Left kidney (tissue), 2 donors: ENCODE measurements around the gene FBXO21. TPM values are rescaled to one million over a fixed set of nuclear protein-coding genes. Genes with fewer than 3 reads are reported as not detected.

Source experiments
- DNase-seq: peaks from one replicate; pipeline ENCODE4 v3.0.0-alpha.2; 2013
- polyA plus RNA-seq: library from polyadenylated mRNA; unstranded; fragments of 120-200 nt; gene quantifications from one replicate; pipeline ENCODE4 v1.2.1, GENCODE V29; 2013; ENCODE audit not compliant: insufficient read length

The FBXO21 gene
- polyA plus RNA-seq, 1 donor: 61.0 TPM

DNA sequence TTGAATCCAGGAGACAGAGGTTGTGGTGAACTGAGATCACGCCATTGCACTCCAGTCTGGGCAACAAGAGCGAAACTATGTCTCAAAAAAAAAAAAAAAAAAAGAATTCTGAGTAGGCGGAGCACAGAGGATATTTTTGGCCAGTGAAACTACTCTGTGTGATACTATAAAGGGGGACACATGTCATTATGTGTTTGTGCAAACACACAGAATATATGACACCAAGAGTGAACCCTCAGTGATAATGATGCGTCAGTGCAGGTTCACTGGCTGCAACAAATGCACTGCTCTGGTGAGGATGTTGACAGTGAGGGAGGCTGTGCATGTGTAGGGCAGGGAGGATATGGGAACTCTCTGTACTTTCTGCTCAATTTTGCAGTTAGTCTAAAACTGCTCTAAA lies 24.2 kb downstream of the FBXO21 start:
- no peak for DNase-seq

DNA sequence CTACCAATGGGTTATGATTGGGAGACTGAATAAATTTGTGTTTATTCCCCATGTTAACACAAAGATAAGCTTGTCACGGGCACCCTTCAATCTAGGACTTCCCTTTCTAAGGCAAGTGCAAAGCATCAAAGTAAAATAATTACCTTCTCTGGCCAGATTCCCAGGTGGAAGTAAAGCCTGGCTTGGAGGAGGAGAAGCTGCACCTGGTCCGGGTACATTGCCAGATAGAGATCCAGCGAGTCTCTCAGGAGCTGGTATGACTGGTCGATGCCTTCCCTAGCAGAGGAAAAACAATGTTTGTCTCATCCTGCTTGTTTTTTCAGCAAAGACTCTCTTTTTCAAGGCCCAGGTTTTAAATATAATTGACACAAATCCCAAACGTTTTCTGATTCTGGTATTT lies 24.9 kb downstream of the FBXO21 start:
- no peak for DNase-seq

DNA sequence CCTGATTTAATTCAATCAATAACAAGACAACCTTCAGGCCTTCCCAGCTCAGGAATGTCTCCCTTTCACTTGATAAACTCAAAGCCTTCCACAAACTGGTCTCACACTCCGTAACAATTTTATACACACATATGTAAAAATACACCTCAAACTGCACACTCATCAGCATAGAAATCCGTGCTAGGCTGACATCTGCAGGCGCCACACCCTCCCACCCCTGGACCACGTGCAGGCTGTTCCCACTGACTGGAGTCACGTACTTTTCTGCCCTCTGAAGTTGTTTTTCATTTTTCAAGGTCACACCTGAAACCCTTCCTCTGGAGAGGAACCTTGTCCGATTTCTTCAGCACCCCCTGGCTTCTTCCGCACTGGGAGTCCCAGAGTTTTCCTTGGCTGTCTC lies 27.6 kb downstream of the FBXO21 start:
- no peak for DNase-seq

DNA sequence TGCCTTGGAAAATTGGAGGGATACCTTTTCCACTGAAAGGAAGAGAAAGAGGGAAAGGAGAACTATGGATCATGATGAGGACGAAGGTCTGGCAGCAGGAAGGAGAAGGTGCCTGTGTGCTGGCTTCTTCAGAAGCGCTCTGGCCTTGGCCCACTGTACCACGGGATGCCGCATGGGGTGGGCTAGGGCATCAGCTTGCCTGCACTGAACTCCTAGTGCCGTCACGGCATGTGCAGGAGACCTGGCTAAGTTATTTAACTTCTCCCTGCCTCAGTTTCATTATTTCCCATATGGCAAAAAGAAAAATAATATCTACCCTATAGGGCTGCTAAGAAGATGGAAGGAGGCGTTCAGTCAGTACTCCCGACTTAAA lies 28.1 kb downstream of the FBXO21 start:
- DNase-seq: no peak

DNA sequence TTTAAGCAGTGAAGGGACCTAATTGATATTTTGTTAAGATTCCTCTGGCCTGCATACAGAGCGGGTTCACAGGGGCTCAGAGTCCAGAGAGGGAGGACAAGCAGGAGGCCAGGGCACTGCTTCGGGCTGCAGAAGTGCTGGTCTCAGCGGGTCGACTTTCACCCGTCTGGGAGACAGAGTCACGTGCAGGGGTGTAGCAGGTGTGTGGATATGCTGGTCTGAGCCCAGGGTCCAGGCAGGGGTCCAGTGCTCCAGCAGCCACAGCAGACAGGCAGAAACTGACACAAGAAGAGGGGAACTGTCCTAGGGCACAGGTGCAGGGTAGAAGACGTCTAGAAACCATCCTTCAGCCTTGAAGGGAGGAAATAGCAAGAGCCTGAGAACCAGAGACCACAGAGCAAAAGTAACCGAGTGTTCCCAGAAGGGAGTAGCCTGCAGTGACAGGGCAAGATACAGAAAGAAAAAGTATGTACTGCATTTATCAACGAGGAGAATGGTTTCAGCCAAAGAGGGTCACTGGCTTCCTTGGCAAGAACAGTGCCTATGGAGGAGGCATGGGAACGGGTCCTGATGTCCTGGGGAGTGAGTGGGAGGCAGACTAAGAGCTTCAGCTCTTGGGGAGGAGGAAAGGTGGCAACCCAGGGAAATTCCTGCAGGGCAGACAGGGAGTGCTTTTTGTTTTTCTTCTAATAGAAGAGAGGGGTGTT lies 28.7 kb downstream of the FBXO21 start:
- no peak for DNase-seq

DNA sequence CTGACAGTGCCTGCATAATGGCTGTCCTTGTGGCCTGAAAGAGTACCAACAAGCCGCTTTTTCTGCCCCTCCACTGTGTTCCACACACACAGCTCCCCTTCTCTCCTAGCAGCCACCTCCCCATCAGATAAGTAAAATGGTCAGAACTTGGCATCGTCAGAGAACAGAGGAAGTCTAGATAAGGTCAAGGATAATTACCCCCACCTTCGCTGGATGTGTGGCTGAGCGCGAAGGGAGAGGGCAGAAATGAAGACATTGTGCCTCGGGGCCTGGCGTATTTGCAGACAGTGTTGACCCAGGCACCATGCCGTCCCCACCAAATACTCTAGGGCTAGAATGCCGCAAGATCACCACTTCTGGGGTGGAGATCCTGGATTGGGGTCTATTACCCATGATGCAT lies 30.6 kb downstream of the FBXO21 start:
- no peak for DNase-seq

DNA sequence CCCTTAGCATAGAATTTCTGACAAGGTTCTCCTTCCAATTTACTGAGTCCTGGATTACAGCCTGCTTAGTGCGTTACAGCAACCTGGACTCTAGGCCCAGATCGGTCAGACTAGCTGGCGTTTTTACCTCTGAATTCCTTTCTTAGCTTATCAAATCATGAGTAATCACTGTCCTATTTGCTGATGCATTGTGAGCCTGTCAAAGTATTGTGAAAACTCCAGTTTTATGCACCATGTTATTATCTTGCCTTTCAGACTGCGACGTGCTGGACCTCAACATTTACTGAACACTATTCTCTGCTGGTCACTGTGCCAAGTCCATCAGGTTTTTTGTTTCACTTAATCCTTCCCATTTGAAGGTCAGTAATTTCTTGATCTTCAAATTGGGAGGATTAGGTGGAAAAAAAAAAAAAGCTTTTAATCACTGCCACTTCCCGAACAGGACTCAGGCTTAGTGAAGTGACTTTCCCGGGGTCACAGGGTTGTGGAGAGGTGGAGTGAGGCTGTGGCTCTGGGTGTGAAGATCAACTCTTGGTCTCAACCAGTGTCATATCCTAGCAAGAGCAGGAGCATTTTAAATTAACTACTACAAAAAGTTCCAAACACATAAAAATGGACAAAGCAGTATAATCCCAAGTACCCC lies 31.2 kb downstream of the FBXO21 start:
- DNase-seq: no peak

DNA sequence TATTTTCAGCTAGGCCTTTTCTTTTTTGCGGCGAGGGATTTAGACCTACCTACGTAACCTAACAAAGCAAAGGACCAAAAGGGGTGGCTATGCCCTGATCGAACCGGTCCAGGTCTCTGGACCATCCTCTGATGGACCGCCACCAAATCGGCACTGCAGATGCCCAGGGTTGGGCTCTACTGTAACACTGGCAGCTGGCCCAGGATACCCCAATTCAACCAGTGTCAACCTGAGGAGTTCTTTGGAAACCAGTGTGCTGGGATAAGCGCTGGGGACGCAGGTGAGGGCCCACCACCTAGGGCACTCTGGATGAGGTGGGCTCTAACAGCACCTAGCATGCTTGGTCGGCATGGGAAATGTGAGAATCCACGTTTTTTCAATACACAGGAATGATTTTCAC lies 32.2 kb downstream of the FBXO21 start:
- no peak for DNase-seq

DNA sequence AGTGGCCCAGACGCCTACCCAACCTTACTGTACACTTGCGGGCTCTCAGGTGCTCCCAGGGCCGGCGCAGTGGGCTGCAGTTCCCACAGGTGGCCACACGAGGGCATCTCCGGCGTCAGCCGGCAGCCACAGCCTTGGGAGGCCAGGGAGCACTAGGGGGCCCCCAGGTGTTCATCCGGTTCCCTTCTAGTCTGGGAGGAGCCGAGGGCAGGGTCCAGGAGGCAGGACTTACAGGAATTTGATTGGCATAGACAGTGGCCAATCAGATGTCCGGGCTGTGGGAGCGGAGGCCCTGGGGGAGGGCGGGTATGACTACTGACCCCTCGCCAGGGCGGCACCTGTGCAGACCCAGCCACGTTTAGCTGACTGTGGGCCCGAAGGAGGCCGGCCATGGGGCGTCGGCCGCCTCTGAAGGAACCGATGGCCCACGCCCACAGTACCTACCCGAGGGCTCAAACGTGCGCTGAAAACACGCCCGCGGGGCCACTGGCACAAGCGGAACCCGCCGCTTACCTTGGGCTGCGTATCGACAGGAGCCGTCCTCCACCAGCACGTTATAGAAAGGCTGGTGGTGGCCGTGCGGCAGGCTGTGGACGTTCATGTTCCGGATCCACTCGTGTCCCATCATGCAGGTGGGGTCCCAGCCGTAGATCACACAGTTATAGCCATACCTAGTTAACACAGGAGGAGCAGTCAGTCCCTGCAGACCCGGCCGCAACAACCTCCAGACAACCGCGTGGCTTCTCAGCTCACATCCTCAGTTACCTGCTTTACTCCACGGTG lies 34.8 kb downstream of the FBXO21 start:
- DNase-seq: peak; percentile 26

DNA sequence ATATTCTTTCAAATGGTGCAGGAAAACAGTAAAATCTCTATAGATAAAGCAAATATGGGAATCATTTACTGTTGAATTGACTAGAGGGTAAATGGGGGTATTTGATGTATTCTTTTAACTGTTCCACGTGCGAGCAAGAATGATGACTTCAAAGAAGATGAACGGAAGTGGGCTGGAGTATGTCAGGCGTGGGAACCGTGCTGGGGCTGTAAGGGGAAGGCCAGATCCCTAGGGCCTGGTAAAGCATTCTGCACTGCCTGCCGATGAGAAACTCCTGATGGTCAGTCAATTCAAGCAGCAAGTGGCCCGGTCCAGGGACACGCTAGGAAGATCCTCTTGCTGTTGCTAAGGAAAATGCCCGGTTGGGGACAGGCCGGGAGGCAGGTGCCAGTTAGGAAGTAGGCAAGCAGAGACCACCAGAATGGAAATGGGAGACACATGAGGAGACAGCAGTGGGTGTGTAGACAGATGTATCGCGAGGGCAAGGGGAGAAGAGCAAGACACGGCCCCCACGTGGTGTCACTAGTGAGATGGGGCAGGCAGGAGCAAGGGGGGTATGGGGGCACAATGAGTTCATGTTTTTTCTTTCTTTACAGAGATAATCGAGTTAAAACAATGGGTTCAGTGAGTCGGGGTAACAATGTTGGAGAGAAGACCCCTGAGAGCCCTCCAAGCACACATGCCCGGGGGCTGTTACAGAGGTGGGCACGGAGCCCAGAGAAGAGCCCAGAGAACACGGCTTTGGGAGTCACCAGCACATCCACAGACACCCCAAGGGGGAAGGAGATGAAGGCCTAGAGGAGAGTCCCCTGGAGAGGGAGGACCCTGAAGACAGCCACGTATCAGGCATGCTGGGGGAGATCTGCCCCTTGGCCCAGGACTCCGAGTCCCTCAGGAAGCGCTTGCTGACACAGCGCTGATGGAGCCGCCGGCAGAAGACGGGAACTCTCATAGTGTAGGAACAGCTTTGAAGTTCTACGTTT lies 37.2 kb downstream of the FBXO21 start:
- no peak for DNase-seq

DNA sequence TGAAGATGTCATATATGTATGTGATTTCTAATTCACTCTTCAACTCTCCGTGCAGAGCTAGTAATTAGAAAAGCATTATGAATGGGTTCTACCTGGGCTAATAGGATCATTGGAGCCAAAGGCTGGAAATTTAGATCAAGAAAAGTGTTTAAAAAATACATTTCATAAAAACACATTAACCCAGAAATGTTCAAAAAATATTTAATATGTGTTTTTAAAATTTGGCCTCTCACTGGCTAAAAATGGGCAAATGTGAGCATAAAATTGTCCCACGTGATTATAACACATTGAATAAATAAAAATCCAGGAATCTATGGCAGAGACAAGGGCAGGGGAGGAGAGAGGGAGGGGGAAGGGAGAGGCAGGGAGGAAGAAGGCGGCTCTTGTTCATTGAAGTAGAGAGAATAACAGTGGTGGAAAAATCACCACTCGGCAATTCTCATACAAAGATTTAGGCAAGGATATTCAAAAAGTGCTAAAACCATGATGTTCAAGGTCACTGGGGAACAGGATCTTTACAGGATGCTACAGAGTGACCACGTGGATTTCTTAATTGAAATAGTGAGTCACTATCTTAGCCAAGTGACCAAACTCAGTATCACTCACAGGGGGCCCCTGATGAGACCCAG lies 38.8 kb downstream of the FBXO21 start:
- no peak for DNase-seq

DNA sequence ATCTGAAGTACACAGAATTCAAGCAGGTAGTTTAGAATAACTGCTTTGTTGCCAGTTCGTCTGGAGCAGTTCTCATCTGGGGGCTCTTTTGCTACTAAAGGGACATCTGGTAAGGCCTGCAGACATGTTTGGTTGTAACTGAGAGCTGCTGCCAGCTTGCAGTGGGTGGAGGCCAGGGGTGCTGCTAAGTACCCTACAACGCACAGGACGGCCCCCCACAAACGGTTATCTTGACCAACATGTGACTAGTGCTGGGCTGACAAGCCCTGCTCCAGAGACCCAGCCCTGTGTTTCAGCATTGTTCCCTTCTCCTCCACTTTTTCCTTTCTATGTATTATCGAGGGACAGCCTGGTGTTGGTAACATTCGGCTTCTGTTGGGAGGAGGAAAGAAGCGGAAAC lies 40.8 kb downstream of the FBXO21 start:
- no peak for DNase-seq

DNA sequence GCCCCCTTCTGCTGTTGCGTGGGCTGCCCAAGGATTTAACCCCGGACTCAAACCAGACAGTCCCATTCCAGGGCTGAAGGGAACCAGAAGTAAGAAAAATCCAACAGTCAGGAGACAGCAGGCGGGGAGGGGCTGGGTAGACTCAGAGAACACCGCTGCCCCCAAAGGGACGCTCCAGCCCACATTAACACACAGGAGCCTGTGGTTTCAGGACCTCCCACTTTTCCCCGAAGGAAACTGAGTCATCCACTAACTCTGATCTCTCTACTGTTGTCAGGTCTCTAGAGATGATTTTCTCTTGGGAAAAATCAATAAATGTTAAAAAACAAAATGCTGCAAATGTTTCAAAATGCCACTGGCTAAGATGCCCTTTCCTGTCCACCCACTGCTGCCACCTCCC lies 41.6 kb downstream of the FBXO21 start:
- DNase-seq: no peak

DNA sequence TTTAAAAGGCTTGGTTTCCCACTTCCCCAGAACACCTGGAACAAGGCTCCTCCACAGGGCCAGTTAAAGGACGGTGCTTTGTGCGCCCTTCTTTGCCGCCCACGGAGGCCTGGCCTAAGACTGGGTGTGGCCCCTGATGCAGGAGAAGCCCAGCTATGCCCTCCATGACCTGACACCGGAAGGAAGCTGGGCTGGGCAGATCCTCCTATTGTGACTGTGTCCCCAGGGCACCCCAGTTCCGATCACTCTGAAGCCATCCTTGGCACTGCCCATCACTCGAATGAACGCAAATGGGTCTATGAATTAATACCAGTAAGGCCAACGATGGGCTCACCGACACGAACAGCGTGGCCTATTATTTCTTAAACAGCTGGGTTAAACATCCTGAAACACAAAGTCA lies 42.6 kb downstream of the FBXO21 start:
- no peak for DNase-seq

DNA sequence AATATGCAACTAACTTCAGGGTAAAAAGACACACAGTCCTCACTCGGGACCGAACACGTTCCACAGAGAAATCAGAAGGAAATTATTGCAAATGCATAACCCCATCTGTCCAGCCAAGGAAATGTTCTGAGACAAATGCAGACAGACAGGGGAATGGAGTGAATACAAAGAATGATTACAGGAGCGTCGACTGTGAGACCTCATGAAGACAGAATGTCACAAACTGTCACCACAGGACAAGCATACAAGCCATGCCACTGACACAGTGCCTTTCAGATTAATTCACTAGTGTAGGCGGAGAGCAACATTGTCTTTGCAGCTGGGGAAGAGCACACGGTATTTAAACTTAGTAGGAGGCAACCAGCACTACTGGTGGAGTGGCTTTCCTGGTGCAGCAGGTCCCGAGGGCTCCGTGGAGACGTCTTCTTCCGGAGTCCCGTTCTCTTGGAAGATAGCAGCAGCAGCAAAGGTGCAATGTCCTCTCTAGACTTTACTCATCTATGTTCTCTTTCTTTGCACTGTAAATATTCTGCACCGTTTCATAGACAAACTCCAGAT lies 44.6 kb downstream of the FBXO21 start:
- no peak for DNase-seq

DNA sequence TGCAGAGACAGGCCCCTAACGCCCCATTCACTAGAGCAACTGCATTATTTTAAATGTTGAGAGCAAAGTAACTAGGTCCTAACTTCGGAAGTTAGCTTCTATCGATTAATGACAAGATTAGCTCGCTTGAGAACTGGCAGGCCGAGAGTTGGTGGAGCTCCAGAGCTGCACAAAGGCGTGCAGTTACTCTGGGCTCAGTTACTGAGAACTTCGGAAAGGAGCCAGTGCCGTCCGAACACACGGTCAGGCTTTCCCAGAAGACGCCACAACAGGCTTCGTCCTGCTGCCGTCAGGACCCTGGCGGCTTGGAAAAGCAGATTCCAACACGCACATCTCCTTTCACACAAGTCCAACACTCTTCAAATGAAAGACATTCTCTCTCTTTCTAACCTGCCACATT lies 45.7 kb downstream of the FBXO21 start:
- DNase-seq: no peak

DNA sequence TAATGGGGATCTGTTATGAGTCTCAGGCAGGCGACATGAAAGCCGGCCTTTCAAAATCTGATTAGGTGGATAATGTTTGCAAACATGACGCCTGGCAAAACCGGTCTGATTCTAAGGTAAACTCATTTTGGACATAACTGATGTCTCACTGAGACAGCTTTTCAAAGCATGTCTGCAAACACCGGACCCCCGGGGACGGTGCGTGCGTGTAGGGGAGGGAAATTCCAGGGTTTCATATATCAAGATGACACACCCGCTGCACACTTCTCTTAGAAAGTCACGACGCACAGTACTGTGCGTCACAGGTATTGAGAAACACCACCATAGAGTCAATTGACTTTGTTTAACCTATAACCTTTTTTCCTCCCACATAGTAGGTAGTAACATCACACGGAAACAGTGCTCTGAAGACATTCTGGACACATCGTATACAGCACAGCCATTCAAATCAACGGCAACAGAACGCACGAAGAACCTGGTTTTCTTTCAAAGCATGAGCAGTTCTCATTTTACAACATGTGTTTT lies 47.2 kb downstream of the FBXO21 start:
- peak; percentile 49 for DNase-seq

DNA sequence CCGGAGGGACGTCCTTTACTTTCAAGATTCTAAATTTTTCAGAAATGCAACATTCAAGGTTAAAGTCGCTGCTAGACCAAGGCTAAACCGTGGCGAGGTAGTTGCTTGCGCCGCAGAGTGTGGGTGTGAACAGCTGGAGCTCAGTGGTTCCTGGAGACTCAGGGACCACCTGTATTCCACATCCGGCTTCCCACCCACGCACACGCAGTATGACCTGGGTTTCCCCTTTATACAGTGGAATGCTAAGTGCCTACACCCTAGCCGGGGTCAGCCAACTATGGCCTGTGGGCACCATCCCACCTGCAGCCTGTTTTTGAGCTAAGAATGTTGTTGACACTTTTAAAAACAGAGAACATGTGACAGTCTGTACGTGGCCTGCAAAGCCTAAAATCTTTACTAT lies 48.2 kb downstream of the FBXO21 start:
- DNase-seq: no peak

DNA sequence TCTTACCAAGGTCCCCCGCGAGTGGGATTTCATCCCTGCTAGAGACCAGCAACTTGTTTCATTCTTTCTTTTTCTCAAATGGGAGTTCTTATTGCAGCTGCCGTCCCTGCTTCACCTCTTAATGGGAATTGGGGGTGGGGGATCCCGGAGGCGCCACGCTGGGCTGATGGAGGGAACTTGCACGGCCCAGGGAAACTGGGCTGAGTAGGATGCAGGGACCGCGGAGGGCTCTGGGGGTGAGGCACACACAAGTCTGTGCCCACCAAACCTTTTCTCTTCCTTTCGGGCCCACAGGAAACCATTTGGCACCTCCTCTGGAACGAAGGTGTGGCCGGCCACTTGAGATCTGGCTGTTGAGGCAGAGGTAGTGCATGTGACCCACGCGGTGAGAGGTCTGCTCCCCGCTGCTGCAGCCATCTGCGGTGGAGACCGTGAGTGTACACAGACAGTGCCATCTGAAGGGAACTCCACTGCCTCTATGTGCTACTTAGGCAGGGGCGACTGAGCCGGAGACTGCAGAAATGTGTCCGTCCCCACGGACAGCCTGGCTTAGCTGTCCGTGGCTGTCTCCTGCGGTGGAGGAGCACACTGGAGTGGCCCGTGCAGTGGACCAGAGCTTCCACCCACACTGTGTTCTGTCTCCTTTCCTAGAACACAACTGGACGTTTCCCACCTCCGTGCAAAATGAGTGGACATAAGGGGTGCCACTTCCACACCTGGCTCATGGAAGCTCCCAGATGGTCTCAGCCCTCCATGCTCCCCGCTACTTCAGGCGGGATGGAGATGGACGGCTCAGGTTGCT lies 49.0 kb downstream of the FBXO21 start:
- DNase-seq: no peak

DNA sequence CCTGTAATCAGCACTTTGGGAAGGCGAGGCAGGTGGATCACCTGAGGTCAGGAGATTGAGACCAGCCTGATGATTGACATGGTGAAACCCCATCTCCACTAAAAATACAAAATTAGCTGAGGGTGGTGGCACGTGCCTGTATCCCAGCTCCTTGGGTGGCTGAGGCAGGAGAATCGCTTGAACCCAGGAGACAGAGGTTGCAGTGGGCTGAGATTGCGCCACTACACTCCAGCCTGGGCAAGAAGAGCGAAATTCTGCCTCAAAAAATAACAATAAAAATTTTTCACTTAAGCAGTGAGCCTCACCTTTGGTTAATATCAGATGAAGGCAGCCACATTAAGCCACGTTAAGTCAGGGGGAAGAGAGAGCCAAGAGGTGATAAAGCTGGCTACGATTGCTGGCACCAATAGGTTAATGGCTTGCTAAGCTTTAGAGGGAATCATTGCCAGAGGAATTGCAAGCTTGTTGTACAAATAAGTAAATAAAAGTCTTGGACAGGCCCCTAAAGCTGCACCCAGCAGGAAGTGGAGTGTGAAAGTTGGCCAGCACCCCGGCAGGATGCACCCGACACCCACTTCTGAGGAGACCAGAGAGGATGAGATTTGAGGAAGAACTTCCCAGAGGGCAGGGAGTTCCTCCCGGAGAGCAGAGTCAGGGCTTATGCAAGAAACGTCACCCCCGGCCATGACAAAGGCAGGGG lies 49.7 kb downstream of the FBXO21 start:
- no peak for DNase-seq
